ENCODE results near the gene FN1. TPM values are rescaled to one million over a fixed set of nuclear protein-coding genes. Genes with fewer than 3 reads are reported as not detected.

FN1 gene
- total RNA-seq, 3 donors from 2014 or later (not counting 1 experiment from before 2014, with no cell fraction given) = 0.30 TPM; not detected in 2

GRCh38 chr2:215415820-215416577 is 19.9 kb downstream of the FN1 start:
- no CpG with 5 or more reads among the region's 1 CpG for WGBS (ENCODE audit: insufficient coverage)
- no peak for TF ChIP-seq CTCF (IDR thresholded peaks at IDR 0.05)
- Histone ChIP-seq H3K36me3 (ENCODE audit: control insufficient read depth, insufficient read depth, low read length) (no peaks in the 10 kb centered on the region), H3K27ac (ENCODE audit: low read length) (no peak overlapping the region), H3K4me3 (ENCODE audit: low read length) (no peak overlapping the region), H3K4me1 (ENCODE audit: control insufficient read depth, insufficient read depth, low read length) (no peaks in the 10 kb centered on the region), H3K9me3 (ENCODE audit: control insufficient read depth, insufficient read depth, low read length) (no peaks in the 10 kb centered on the region), H3K27me3 (ENCODE audit: control insufficient read depth, insufficient read depth, low read length) (peaks cover 6% of the 10 kb centered on the region)
- H3K4me1 Mint-ChIP-seq = no peaks in the 10 kb centered on the region
- peaks cover 13 to 34% of the 10 kb centered on the region in 2 donors for H3K27me3 Mint-ChIP-seq (ENCODE audit: low read depth in 2 of 2)
- intact Hi-C loops (cut with micrococcal nuclease) = no loop called here
- H3K27ac Mint-ChIP-seq = no peak overlapping the region
- DNase-seq = no peak
- no peaks in the 10 kb centered on the region for H3K36me3 Mint-ChIP-seq
- peaks cover 0 to 2% of the 10 kb centered on the region in 2 donors for H3K9me3 Mint-ChIP-seq
- ATAC-seq = no peak
- H3K4me3 Mint-ChIP-seq = no peak overlapping the region

GRCh38 chr2:215415218-215415617 is 20.6 kb downstream of the FN1 start:
- Mint-ChIP-seq H3K9me3 (peaks cover 0 to 2% of the 10 kb centered on the region in 2 donors), H3K27me3 (ENCODE audit: low read depth in 2 of 2) (peaks cover 9 to 26% of the 10 kb centered on the region in 2 donors), H3K36me3 (no peaks in the 10 kb centered on the region), H3K4me3 (no peak overlapping the region), H3K27ac (no peak overlapping the region), H3K4me1 (no peaks in the 10 kb centered on the region)
- intact Hi-C loops (cut with micrococcal nuclease) = no loop called here
- Histone ChIP-seq H3K9me3 (ENCODE audit: control insufficient read depth, insufficient read depth, low read length) (no peaks in the 10 kb centered on the region), H3K4me1 (ENCODE audit: control insufficient read depth, insufficient read depth, low read length) (no peaks in the 10 kb centered on the region), H3K4me3 (ENCODE audit: low read length) (no peak overlapping the region), H3K36me3 (ENCODE audit: control insufficient read depth, insufficient read depth, low read length) (no peaks in the 10 kb centered on the region), H3K27me3 (ENCODE audit: control insufficient read depth, insufficient read depth, low read length) (peaks cover 6% of the 10 kb centered on the region), H3K27ac (ENCODE audit: low read length) (no peak overlapping the region)
- WGBS (ENCODE audit: insufficient coverage) = no CpG with 5 or more reads among the region's 1 CpG
- DNase-seq = no peak
- no peak for ATAC-seq
- TF ChIP-seq CTCF (IDR thresholded peaks at IDR 0.05) = no peak

GRCh38 chr2:215414674-215415073 is 21.2 kb downstream of the FN1 start:
- Mint-ChIP-seq H3K27ac (no peak overlapping the region), H3K36me3 (no peaks in the 10 kb centered on the region), H3K4me3 (no peak overlapping the region), H3K9me3 (peaks cover 0 to 2% of the 10 kb centered on the region in 2 donors), H3K4me1 (no peaks in the 10 kb centered on the region), H3K27me3 (ENCODE audit: low read depth in 2 of 2) (peaks cover 9 to 25% of the 10 kb centered on the region in 2 donors)
- TF ChIP-seq CTCF (IDR thresholded peaks at IDR 0.05) = no peak
- ATAC-seq (no peak), DNase-seq (no peak)
- no peaks in the 10 kb centered on the region for H3K36me3 ChIP-seq (ENCODE audit: control insufficient read depth, insufficient read depth, low read length)
- no peaks in the 10 kb centered on the region for H3K9me3 ChIP-seq (ENCODE audit: control insufficient read depth, insufficient read depth, low read length)
- H3K4me3 ChIP-seq (ENCODE audit: low read length) = no peak overlapping the region
- H3K27me3 ChIP-seq (ENCODE audit: control insufficient read depth, insufficient read depth, low read length) = peaks cover 6% of the 10 kb centered on the region
- intact Hi-C loops (cut with micrococcal nuclease) = no loop called here
- WGBS (ENCODE audit: insufficient coverage) = no CpG with 5 or more reads among the region's 3 CpGs
- no peak overlapping the region for H3K27ac ChIP-seq (ENCODE audit: low read length)
- no peaks in the 10 kb centered on the region for H3K4me1 ChIP-seq (ENCODE audit: control insufficient read depth, insufficient read depth, low read length)

- WGBS (ENCODE audit: insufficient coverage) = 71% methylated on average over 1 of the region's 1 CpG
Observed at GRCh38 chr2:215413974-215414373, 21.9 kb downstream of the FN1 start.

More at GRCh38 chr2:215413974-215414373, 21.9 kb downstream of the FN1 start:
- Histone ChIP-seq H3K36me3 (ENCODE audit: control insufficient read depth, insufficient read depth, low read length) (no peaks in the 10 kb centered on the region), H3K4me1 (ENCODE audit: control insufficient read depth, insufficient read depth, low read length) (no peaks in the 10 kb centered on the region), H3K27ac (ENCODE audit: low read length) (no peak overlapping the region), H3K4me3 (ENCODE audit: low read length) (no peak overlapping the region), H3K27me3 (ENCODE audit: control insufficient read depth, insufficient read depth, low read length) (peaks cover 6% of the 10 kb centered on the region), H3K9me3 (ENCODE audit: control insufficient read depth, insufficient read depth, low read length) (no peaks in the 10 kb centered on the region)
- Mint-ChIP-seq H3K4me3 (no peak overlapping the region), H3K36me3 (no peaks in the 10 kb centered on the region), H3K27me3 (ENCODE audit: low read depth in 2 of 2) (peaks cover 9 to 25% of the 10 kb centered on the region in 2 donors), H3K27ac (no peak overlapping the region), H3K4me1 (no peaks in the 10 kb centered on the region), H3K9me3 (peaks cover 0 to 2% of the 10 kb centered on the region in 2 donors)
- ATAC-seq (no peak), DNase-seq (no peak)
- no peak for TF ChIP-seq CTCF (IDR thresholded peaks at IDR 0.05)
- intact Hi-C loops (cut with micrococcal nuclease) = no loop called here
